GM12872 (cell line): ENCODE results near the gene TROAP.

Source experiments
- TF ChIP-seq, protein P1 (sequence below): IDR thresholded peaks from 3 replicates; pipeline ENCODE4 v1.5.1; 2011; ENCODE audit warnings: low read depth, mild to moderate bottlenecking, low read length, moderate library complexity; ENCODE audit not compliant: insufficient read depth

TROAP gene

DNA sequence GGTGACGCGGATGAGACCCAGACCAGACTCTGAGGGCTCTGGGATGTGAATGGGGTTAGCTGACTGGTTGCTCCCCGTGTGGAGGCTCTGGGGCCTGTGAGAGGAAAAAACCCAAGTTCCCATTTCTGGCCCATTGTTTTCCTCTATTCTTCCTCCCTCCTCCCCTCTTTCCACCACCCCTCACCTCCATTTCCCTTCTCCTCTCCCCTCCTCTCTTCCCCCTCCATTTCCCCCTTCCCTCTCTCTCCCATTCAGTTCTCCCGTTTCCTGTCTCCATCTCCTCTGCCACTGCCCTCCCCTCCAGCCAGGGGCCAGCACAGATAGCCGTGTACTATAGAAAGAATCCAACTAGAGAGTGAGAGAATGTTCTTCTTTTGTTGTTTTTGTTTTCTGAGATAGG lies 40.8 kb upstream of the TROAP start:
- TF ChIP-seq, protein P1, sequence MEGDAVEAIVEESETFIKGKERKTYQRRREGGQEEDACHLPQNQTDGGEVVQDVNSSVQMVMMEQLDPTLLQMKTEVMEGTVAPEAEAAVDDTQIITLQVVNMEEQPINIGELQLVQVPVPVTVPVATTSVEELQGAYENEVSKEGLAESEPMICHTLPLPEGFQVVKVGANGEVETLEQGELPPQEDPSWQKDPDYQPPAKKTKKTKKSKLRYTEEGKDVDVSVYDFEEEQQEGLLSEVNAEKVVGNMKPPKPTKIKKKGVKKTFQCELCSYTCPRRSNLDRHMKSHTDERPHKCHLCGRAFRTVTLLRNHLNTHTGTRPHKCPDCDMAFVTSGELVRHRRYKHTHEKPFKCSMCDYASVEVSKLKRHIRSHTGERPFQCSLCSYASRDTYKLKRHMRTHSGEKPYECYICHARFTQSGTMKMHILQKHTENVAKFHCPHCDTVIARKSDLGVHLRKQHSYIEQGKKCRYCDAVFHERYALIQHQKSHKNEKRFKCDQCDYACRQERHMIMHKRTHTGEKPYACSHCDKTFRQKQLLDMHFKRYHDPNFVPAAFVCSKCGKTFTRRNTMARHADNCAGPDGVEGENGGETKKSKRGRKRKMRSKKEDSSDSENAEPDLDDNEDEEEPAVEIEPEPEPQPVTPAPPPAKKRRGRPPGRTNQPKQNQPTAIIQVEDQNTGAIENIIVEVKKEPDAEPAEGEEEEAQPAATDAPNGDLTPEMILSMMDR: no peak

GRCh38 chr12:49283541-49284429 lies 39.3 kb upstream of the TROAP start:
- TF ChIP-seq, protein P1: 0 out of 3 replicates have a peak, but pooled peaks have one; percentile 12

DNA sequence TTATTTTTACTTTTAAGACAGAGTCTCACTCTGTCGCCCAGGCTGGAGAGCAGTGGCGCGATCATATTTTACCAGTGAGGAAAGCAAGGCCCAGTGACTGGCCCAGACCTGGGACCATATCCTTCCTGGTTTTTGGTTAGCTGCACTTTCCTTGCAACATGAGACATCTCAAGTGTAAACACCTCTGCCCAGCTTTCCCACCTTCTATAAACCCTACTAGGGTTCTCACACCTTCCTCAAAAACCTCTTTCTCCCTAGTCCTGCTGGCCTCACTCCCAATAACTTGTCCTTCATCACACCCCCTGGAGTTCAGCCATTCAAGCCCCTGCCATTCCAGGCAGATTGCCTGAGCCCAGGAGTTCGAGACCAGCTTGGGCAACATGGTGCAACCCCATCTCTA lies 38.4 kb upstream of the TROAP start:
- TF ChIP-seq, protein P1: no peak

GRCh38 chr12:49287876-49288275 lies 35.2 kb upstream of the TROAP start:
- TF ChIP-seq, protein P1: no peak

DNA sequence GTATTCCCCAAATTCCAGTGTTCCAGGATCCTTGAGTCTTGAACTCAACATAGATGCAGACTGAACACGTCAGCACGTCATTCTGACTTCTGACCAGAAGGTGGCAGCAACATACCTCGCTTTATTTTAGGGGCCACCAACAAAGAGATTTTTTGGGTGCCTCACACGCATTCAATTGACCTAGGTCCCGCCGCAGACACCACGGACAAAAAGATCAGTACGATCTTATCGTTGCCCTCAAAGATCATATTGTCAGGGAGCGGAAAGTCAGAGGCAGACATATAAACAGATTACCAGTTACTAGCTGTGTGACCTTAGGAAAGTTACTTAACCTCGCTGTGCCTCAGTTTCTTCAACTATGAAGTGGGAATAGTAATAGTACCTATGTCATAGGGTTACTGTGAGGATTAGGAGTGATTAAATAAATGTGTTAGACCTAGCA lies 34.6 kb upstream of the TROAP start:
- TF ChIP-seq, protein P1: peak; percentile 83

- TF ChIP-seq, protein P1: no peak
Measured at GRCh38 chr12:49288922-49289555, 34.0 kb upstream of the TROAP start.

GRCh38 chr12:49292729-49293055 lies 30.4 kb upstream of the TROAP start:
- TF ChIP-seq, protein P1: no peak
